Activated CD8-positive, alpha-beta T cell treated with anti-CD3 and anti-CD28 coated beads, Interleukin-2, amount 10 ng/mL, durations not matched to agents 7 days and 5 days (primary cell): ENCODE results near the gene LIPJ. TPM values are rescaled to one million over a fixed set of nuclear protein-coding genes. Genes with fewer than 3 reads are reported as not detected.

Source experiments
- ATAC-seq: fragments of 150-1000 bp; cut with Tn5 transposase; one replicate; pipeline ENCODE4 v1.10.0; 2021; ENCODE audit warnings: moderate library complexity
- CTCF ChIA-PET: fragments of 350-600 bp; sonication (Branson Sonifier 250); formaldehyde crosslinking; loops from one replicate; lab custom pipeline; 2021; ENCODE audit warnings: antibody characterized with exemption; lab: Charles Lee
- POLR2A ChIA-PET: fragments of 350-600 bp; sonication (Branson Sonifier 250); formaldehyde crosslinking; loops from one replicate; lab custom pipeline; 2021; ENCODE audit warnings: antibody characterized with exemption; lab: Charles Lee
- DNase-seq: peaks from one replicate; pipeline ENCODE4 v3.0.0-alpha.2; 2020
- H3K27ac Mint-ChIP-seq: one replicate; pipeline ENCODE4 v1.8.0; 2021; ENCODE audit warnings: mild to moderate bottlenecking, mixed read lengths
- H3K27me3 Mint-ChIP-seq: one replicate; pipeline ENCODE4 v1.8.0; 2021; ENCODE audit warnings: low read depth, mixed read lengths
- H3K36me3 Mint-ChIP-seq: one replicate; pipeline ENCODE4 v1.8.0; 2021; ENCODE audit warnings: low read depth, mixed read lengths
- H3K4me1 Mint-ChIP-seq: one replicate; pipeline ENCODE4 v1.8.0; 2021; ENCODE audit warnings: low read depth, mixed read lengths
- H3K4me3 Mint-ChIP-seq: one replicate; pipeline ENCODE4 v1.8.0; 2021; ENCODE audit warnings: mild to moderate bottlenecking, mixed read lengths
- H3K9me3 Mint-ChIP-seq: one replicate; pipeline ENCODE4 v1.8.0; 2022; ENCODE audit warnings: mixed read lengths; ENCODE audit not compliant: insufficient read depth
- total RNA-seq, 2 experiments: library from RNA; stranded (reverse); gene quantifications; one replicate each; pipeline ENCODE4 v1.2.3, GENCODE V29; 2021

The LIPJ gene
- total RNA-seq, 2 experiments from 2014 or later = not detected

- POLR2A ChIA-PET = no interaction called here
- CTCF ChIA-PET = interaction anchor here (1.1 to 7.4 kb wide), 3 partner anchors 362 to 705 kb away, joined by 3 to 55 read pairs (median 5); no protein-coding TSS in a partner anchor
- DNase-seq (no peak), ATAC-seq (no peak)
- H3K36me3 Mint-ChIP-seq = no peaks in the 10 kb centered on the region
- H3K9me3 Mint-ChIP-seq = no peaks in the 10 kb centered on the region
- no peak overlapping the region for H3K4me3 Mint-ChIP-seq
- H3K4me1 Mint-ChIP-seq = peaks cover 2% of the 10 kb centered on the region
- H3K27me3 Mint-ChIP-seq = no peaks in the 10 kb centered on the region
- no peak overlapping the region for H3K27ac Mint-ChIP-seq
Observed at GRCh38 chr10:88555190-88555908, 31.2 kb upstream of the LIPJ start.

GRCh38 chr10:88557256-88557655, 29.3 kb upstream of the LIPJ start:
- H3K4me1 Mint-ChIP-seq = peaks cover 2% of the 10 kb centered on the region
- peaks cover under 1% of the 10 kb centered on the region for H3K27me3 Mint-ChIP-seq
- H3K27ac Mint-ChIP-seq = no peak overlapping the region
- POLR2A ChIA-PET = no interaction called here
- DNase-seq = no peak
- no peak overlapping the region for H3K4me3 Mint-ChIP-seq
- no peak for ATAC-seq
- CTCF ChIA-PET = interaction anchor here (7.4 kb wide), 1 partner anchor 707 kb away, joined by 55 read pairs; no protein-coding TSS in a partner anchor
- no peaks in the 10 kb centered on the region for H3K9me3 Mint-ChIP-seq
- H3K36me3 Mint-ChIP-seq = no peaks in the 10 kb centered on the region

GRCh38 chr10:88557658-88558057, 28.9 kb upstream of the LIPJ start:
- no peaks in the 10 kb centered on the region for H3K9me3 Mint-ChIP-seq
- CTCF ChIA-PET = interaction anchor here (0.9 to 7.4 kb wide), 3 partner anchors 9 to 707 kb away, joined by 3 to 55 read pairs (median 4); no protein-coding TSS in a partner anchor

GRCh38 chr10:88562152-88562551, 24.4 kb upstream of the LIPJ start:
- ChIA-PET POLR2A (no interaction called here), CTCF (interaction anchor here (0.7 to 4.8 kb wide), 5 partner anchors 10 to 374 kb away, joined by 3 to 29 read pairs (median 4); partner anchors contain the start of gene RNLS)
- Mint-ChIP-seq H3K27me3 (peaks cover 11% of the 10 kb centered on the region), H3K4me3 (no peak overlapping the region), H3K4me1 (peaks cover 2% of the 10 kb centered on the region), H3K9me3 (no peaks in the 10 kb centered on the region), H3K36me3 (no peaks in the 10 kb centered on the region), H3K27ac (no peak overlapping the region)
- no peak for ATAC-seq
- no peak for DNase-seq

More at GRCh38 chr10:88557658-88558057, 28.9 kb upstream of the LIPJ start:
- Mint-ChIP-seq H3K36me3 (no peaks in the 10 kb centered on the region), H3K4me1 (peaks cover 2% of the 10 kb centered on the region), H3K27me3 (peaks cover 3% of the 10 kb centered on the region), H3K4me3 (no peak overlapping the region), H3K27ac (no peak overlapping the region)
- POLR2A ChIA-PET = no interaction called here
- no peak for ATAC-seq
- DNase-seq = no peak

- H3K36me3 Mint-ChIP-seq = no peaks in the 10 kb centered on the region
- no peaks in the 10 kb centered on the region for H3K9me3 Mint-ChIP-seq
- H3K27me3 Mint-ChIP-seq = peaks cover 13% of the 10 kb centered on the region
- CTCF ChIA-PET = interaction anchor here (0.6 to 4.8 kb wide), 27 partner anchors 10 to 714 kb away, joined by 3 to 29 read pairs (median 3); partner anchors contain the start of genes LIPN, RNLS and STAMBPL1
- H3K4me1 Mint-ChIP-seq = no peaks in the 10 kb centered on the region
- ATAC-seq = peak; percentile 47
- H3K27ac Mint-ChIP-seq = no peak overlapping the region
- no peak overlapping the region for H3K4me3 Mint-ChIP-seq
- POLR2A ChIA-PET = no interaction called here
- no peak for DNase-seq
Observed at GRCh38 chr10:88565072-88565471, 21.5 kb upstream of the LIPJ start.

- CTCF ChIA-PET = interaction anchor here (0.7 to 2.4 kb wide), 25 partner anchors 9 to 741 kb away, joined by 3 to 15 read pairs (median 4); no protein-coding TSS in a partner anchor
- Mint-ChIP-seq H3K36me3 (peaks cover 3% of the 10 kb centered on the region), H3K27ac (peak overlapping the region; percentile 13)
Observed at GRCh38 chr10:88582411-88582805, 4.2 kb upstream of the LIPJ start.

GRCh38 chr10:88582806-88583583, 3.6 kb upstream of the LIPJ start, which contains the start of gene RNLS:
RNLS (minus strand) TSS chr10:88583318.
- Mint-ChIP-seq H3K27me3 (peaks cover 7% of the 10 kb centered on the region), H3K4me1 (peaks cover 14% of the 10 kb centered on the region), H3K27ac (peak within 1 kb of the TSS; percentile 88), H3K9me3 (no peaks in the 10 kb centered on the region), H3K36me3 (peaks cover 3% of the 10 kb centered on the region), H3K4me3 (peak within 1 kb of the TSS; percentile 79)
- POLR2A ChIA-PET = interaction anchor here (0.6 to 1.6 kb wide), 8 partner anchors 9 to 721 kb away, joined by 3 to 5 read pairs (median 4); partner anchors contain the start of genes KLLN and PTEN
- CTCF ChIA-PET = interaction anchor here (0.6 to 2.4 kb wide), 34 partner anchors 9 to 764 kb away, joined by 3 to 15 read pairs (median 3); partner anchors contain the start of gene LIPN
- peak; percentile 72 for DNase-seq
- peak; percentile 89 for ATAC-seq

More at GRCh38 chr10:88582411-88582805, 4.2 kb upstream of the LIPJ start:
- peak overlapping the region; percentile 79 for H3K4me3 Mint-ChIP-seq
- no peaks in the 10 kb centered on the region for H3K9me3 Mint-ChIP-seq
- POLR2A ChIA-PET = interaction anchor here (0.6 to 1.6 kb wide), 6 partner anchors 9 to 720 kb away, joined by 3 to 5 read pairs (median 4); partner anchors contain the start of genes KLLN and PTEN
- DNase-seq (no peak), ATAC-seq (no peak)
- H3K27me3 Mint-ChIP-seq = peaks cover 5% of the 10 kb centered on the region
- peaks cover 14% of the 10 kb centered on the region for H3K4me1 Mint-ChIP-seq

- H3K4me1 Mint-ChIP-seq = peaks cover 14% of the 10 kb centered on the region
- peak overlapping the region; percentile 88 for H3K27ac Mint-ChIP-seq
- CTCF ChIA-PET = interaction anchor here (0.6 to 2.4 kb wide), 26 partner anchors 10 to 733 kb away, joined by 3 to 15 read pairs (median 4); partner anchors contain the start of gene LIPN
- ATAC-seq (no peak), DNase-seq (no peak)
- peak overlapping the region; percentile 79 for H3K4me3 Mint-ChIP-seq
- POLR2A ChIA-PET = interaction anchor here (0.7 to 1.6 kb wide), 5 partner anchors 34 to 721 kb away, joined by 3 to 4 read pairs (median 4); partner anchors contain the start of genes KLLN and PTEN
- peaks cover 7% of the 10 kb centered on the region for H3K27me3 Mint-ChIP-seq
- no peaks in the 10 kb centered on the region for H3K9me3 Mint-ChIP-seq
- peaks cover 3% of the 10 kb centered on the region for H3K36me3 Mint-ChIP-seq
Observed at GRCh38 chr10:88583584-88583957, 3.0 kb upstream of the LIPJ start.

GRCh38 chr10:88592381-88592780, 5.8 kb downstream of the LIPJ start:
- Mint-ChIP-seq H3K4me3 (no peak overlapping the region), H3K27me3 (peaks cover 1% of the 10 kb centered on the region)

GRCh38 chr10:88592906-88593305, 6.3 kb downstream of the LIPJ start:
- POLR2A ChIA-PET = interaction anchor here (0.6 kb wide), 1 partner anchor 793 kb away, joined by 3 read pairs; no protein-coding TSS in a partner anchor
- H3K36me3 Mint-ChIP-seq = no peaks in the 10 kb centered on the region

More at GRCh38 chr10:88592381-88592780, 5.8 kb downstream of the LIPJ start:
- ATAC-seq (no peak), DNase-seq (no peak)
- no peaks in the 10 kb centered on the region for H3K9me3 Mint-ChIP-seq
- H3K36me3 Mint-ChIP-seq = no peaks in the 10 kb centered on the region
- CTCF ChIA-PET = interaction anchor here (1.5 kb wide), 1 partner anchor 10 kb away, joined by 3 read pairs; the partner anchor contains the start of gene RNLS
- POLR2A ChIA-PET = no interaction called here
- no peak overlapping the region for H3K27ac Mint-ChIP-seq
- H3K4me1 Mint-ChIP-seq = no peaks in the 10 kb centered on the region

GRCh38 chr10:88594482-88594881, 7.9 kb downstream of the LIPJ start:
- ChIA-PET POLR2A (no interaction called here), CTCF (interaction anchor here (1.2 to 3.2 kb wide), 2 partner anchors 12 kb away, joined by 7 to 10 read pairs; partner anchors contain the start of gene RNLS)
- no peaks in the 10 kb centered on the region for H3K9me3 Mint-ChIP-seq
- no peaks in the 10 kb centered on the region for H3K4me1 Mint-ChIP-seq
- H3K27ac Mint-ChIP-seq = no peak overlapping the region
- H3K4me3 Mint-ChIP-seq = no peak overlapping the region
- H3K36me3 Mint-ChIP-seq = no peaks in the 10 kb centered on the region
- ATAC-seq (no peak), DNase-seq (no peak)
- peaks cover 2% of the 10 kb centered on the region for H3K27me3 Mint-ChIP-seq

More at GRCh38 chr10:88592906-88593305, 6.3 kb downstream of the LIPJ start:
- Mint-ChIP-seq H3K4me1 (no peaks in the 10 kb centered on the region), H3K27ac (no peak overlapping the region), H3K9me3 (no peaks in the 10 kb centered on the region), H3K27me3 (no peaks in the 10 kb centered on the region), H3K4me3 (no peak overlapping the region)
- CTCF ChIA-PET = no interaction called here
- DNase-seq (no peak), ATAC-seq (no peak)
